Measurements from ENCODE around the gene ITPK1. TPM values are rescaled to one million over a fixed set of nuclear protein-coding genes. Genes with fewer than 3 reads are reported as not detected.
A peak's percentile ranks its signal among the peaks of the same experiment; 100 is the strongest.

Gene ITPK1
- total RNA-seq, 2 experiments from 2014 or later: 78.5 to 83.5 TPM

GRCh38 chr14:92939699-92940098 is 176.0 kb downstream of the ITPK1 start:
- Mint-ChIP-seq H3K27me3 (no peaks in the 10 kb centered on the region), H3K4me1 (ENCODE audit: low read depth) (no peaks in the 10 kb centered on the region), H3K4me3 (no peak overlapping the region), H3K36me3 (ENCODE audit: low read depth) (peaks cover 3% of the 10 kb centered on the region), H3K27ac (no peak overlapping the region), H3K9me3 (no peaks in the 10 kb centered on the region)
- ATAC-seq: no peak
- ChIA-PET CTCF (no interaction called here), POLR2A (no interaction called here)
- intact Hi-C loops (cut with micrococcal nuclease): no loop called here
- no peak for DNase-seq
- no peak for TF ChIP-seq CTCF (IDR thresholded peaks at IDR 0.05)

- intact Hi-C loops (cut with micrococcal nuclease): no loop called here
- DNase-seq: no peak
- ATAC-seq: no peak
- no peak for TF ChIP-seq CTCF (IDR thresholded peaks at IDR 0.05)
- no peak overlapping the region for H3K27ac Mint-ChIP-seq
- H3K4me1 Mint-ChIP-seq (ENCODE audit: low read depth): no peaks in the 10 kb centered on the region
- ChIA-PET POLR2A (no interaction called here), CTCF (no interaction called here)
- H3K4me3 Mint-ChIP-seq: no peak overlapping the region
- peaks cover 3% of the 10 kb centered on the region for H3K36me3 Mint-ChIP-seq (ENCODE audit: low read depth)
- H3K27me3 Mint-ChIP-seq: no peaks in the 10 kb centered on the region
- no peaks in the 10 kb centered on the region for H3K9me3 Mint-ChIP-seq
These were observed 176.6 kb downstream of the ITPK1 start for GRCh38 chr14:92938890-92939671.

GRCh38 chr14:92938235-92938875 is 177.4 kb downstream of the ITPK1 start:
- Mint-ChIP-seq H3K4me1 (ENCODE audit: low read depth) (no peaks in the 10 kb centered on the region), H3K4me3 (no peak overlapping the region), H3K27me3 (no peaks in the 10 kb centered on the region), H3K36me3 (ENCODE audit: low read depth) (peaks cover 3% of the 10 kb centered on the region), H3K9me3 (no peaks in the 10 kb centered on the region), H3K27ac (no peak overlapping the region)
- intact Hi-C loops (cut with micrococcal nuclease): no loop called here
- no peak for ATAC-seq
- no peak for TF ChIP-seq CTCF (IDR thresholded peaks at IDR 0.05)
- ChIA-PET CTCF (interaction anchor here (1.5 kb wide), 1 partner anchor 14 kb away, joined by 6 read pairs; no protein-coding TSS in a partner anchor), POLR2A (no interaction called here)
- no peak for DNase-seq

- Mint-ChIP-seq H3K27ac (no peak overlapping the region), H3K27me3 (no peaks in the 10 kb centered on the region), H3K4me1 (ENCODE audit: low read depth) (no peaks in the 10 kb centered on the region), H3K9me3 (no peaks in the 10 kb centered on the region), H3K4me3 (no peak overlapping the region), H3K36me3 (ENCODE audit: low read depth) (peaks cover 3% of the 10 kb centered on the region)
- ChIA-PET CTCF (interaction anchor here (1.5 kb wide), 1 partner anchor 15 kb away, joined by 6 read pairs; no protein-coding TSS in a partner anchor), POLR2A (interaction anchor here (0.7 kb wide), 1 partner anchor 130 kb away, joined by 3 read pairs; no protein-coding TSS in a partner anchor)
- TF ChIP-seq CTCF (IDR thresholded peaks at IDR 0.05): no peak
- ATAC-seq (peak; percentile 55), DNase-seq (no peak)
- intact Hi-C loops (cut with micrococcal nuclease): no loop called here
These were observed 178.4 kb downstream of the ITPK1 start for GRCh38 chr14:92937051-92937937.
